HG03457 (cell line): ENCODE data around the gene DGAT2.

Source experiments
- ATAC-seq: cut with Tn5 transposase; IDR thresholded peaks from one replicate; pipeline ENCODE4 v1.9.1; 2021; ENCODE audit warnings: moderate number of reproducible peaks; ENCODE audit not compliant: unreplicated experiment

DGAT2 gene

DNA sequence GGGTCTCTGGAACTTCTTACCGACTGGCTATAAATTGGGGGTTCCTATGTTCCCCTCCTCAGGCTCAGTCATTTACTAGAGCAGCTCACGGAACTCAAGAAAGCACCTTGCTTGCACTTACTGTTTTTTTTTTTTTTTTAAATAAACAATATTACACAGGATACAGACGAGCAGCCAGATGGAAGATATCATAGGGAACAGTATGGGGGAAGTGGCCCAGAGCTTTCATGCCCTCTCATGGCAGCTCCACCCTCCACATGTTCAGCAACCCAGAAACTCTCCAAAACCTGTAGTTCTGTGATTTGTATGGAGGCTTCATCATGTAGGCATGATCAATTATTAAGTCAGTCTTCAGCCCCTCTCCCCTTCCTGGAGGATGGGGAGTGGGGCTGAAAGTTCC lies 54.0 kb downstream of the DGAT2 start:
- no peak for ATAC-seq

- no peak for ATAC-seq
Measured at GRCh38 chr11:75823415-75823814, 54.8 kb downstream of the DGAT2 start.

GRCh38 chr11:75823946-75824345 lies 55.4 kb downstream of the DGAT2 start:
- ATAC-seq = no peak

DNA sequence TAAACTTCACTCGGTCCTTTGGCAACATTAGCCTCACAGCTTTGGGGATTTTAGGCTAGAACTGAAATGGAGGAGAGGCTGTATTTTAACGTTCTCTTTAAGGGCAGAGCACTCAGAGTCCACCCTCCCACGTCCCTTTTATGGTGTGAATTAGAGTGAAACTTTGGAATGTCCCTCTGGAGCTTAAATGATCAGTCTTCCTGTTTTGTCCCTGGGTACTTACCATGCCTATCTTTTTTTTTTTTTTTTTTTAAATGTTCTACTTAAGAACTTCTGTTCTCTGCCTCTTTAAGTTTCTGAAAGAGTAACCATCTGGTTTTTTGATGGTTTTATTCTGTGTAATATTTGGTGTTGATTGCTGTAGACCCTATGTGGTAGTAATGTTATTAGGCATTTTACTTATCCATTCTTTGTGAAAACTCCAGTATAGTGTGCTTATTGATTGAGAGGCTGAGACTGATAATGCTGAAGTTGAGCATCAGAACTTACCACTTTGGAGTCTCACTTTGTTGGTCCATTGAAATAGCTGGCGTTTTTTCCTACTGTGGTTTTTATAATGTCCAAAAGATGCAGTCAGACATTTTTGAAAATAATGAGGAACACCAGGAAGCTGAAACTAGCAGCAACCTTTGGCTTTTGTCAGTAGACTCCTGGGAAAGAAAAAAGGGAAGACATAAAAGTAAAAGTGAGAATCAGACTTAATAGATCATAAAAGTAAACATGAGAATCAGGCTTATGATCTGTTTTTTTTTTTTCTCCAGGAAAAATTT lies 58.1 kb downstream of the DGAT2 start:
- ATAC-seq = no peak

DNA sequence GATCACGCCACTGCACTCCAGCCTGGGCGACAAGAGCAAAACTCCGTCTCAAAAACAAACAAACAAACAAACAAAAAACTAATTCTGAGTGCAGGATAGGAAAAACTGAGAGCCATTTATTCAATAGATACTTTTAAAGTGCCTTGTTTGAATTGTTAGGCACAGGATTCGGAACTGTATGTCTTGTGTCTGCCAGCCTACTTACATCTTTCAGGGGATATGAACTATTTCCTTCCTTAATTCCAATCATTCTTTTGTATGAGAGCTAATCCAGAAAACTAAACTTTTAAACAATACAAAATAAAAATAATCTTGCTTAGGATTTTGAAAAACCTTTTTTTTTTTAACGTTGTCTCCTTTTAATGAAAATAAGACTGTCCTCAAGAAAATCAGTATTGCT lies 59.0 kb downstream of the DGAT2 start:
- ATAC-seq = no peak

DNA sequence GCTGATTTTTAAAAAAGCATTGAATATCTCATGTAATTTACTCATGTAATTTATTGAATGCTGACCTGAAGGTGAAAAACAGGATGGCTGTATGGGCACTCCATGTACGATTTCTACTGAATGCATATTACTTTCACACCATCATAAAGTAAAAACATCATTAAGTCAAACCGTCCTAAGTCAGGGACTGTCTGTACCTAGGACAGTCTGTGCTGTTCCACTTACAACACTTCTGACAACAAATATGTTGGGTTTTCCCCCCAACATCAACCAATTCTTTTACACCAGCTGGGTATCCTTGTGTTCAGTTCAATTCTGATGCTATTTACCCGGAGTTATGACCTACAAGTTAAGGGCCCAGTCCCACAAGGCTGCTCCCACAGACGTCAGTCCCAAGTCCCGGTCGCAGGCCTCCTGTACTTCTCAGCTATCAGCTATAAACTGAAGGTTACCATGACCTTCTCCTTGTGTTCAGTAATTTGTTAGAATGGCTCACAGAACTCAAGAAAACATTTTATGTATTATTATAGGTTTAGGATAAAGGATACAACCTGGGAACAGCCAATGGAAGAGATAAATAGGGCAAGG lies 63.4 kb downstream of the DGAT2 start:
- no peak for ATAC-seq

DNA sequence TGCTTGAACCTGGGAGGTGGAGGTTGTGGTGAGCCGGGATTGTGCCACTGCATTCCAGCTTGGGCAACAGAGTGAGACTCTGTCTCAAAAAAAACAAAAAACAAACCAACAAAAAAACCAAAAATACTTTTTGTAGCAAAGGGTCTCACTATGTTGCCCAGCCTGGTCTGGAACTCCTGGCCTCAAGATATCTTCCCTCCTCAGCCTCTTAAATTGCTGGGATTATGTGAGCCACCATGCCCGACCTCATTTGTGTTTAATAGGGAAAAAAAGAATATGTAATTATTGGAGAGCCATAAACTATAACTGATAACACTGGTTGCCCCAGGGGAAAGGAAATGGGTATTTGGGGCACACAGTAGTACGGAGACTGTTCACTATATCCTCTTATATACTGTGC lies 66.2 kb downstream of the DGAT2 start:
- no peak for ATAC-seq

GRCh38 chr11:75836417-75836816 lies 67.8 kb downstream of the DGAT2 start:
- no peak for ATAC-seq

GRCh38 chr11:75839851-75840250 lies 71.3 kb downstream of the DGAT2 start:
- no peak for ATAC-seq

DNA sequence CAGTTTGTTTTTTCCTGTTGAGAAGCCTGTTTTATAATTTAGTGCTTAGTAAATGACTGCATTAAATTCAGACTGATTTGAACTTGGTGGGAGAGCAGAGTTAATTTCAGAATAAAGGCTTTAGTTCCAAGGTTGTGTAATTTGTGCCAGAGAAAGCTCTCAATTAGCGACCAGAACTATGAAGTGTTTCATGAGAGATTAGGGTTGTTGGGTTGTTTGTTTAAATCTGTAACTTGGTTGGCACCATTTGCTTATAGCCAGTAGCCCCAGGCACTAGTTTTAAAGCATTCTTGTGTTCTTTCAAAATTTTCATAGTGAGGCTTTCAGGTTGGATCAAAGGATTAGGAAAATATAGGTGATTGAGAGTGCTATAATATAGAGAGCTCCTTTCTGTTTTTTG lies 71.9 kb downstream of the DGAT2 start:
- ATAC-seq = no peak

- ATAC-seq = no peak
Measured at GRCh38 chr11:75841739-75842138, 73.2 kb downstream of the DGAT2 start.

- ATAC-seq = no peak
Measured at GRCh38 chr11:75845324-75845723, 76.7 kb downstream of the DGAT2 start.

DNA sequence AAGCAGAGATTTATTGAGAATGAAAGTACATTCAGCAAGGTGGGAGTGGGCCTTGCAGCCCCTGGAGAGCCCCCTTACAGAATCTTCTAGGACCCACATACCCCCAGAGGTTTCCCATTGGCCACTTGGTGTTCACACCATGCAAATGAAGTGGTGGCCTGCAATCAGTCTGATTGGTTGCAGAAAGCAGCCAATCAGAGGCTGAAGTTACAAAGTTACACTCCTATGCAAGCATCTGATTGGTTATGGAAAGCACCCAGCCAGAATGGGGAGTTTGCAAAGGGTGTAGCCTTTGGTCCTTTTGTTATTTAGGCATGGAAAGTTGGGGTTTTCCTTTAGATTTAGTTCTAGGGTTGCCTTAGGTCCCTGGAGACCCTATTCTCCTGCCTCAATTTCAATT lies 81.3 kb downstream of the DGAT2 start:
- ATAC-seq = no peak

DNA sequence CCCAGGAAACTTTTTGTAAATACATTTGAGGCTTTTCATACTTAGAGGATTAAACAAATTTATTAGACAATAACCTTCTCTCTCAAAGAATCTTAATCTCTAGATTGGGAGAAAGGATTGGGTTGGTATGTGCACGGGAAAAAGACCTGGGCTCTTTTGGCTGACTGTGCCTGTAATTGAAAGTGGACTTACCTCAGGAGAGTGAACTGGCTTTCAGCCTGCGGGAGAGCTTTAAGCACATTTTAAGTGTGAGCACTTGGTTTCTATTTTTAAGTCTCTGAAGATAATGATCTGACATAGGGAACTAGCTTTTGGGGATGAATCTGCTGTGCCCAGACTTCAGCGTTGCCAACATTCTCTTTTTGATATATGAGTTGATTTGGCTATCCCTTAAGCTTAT lies 82.2 kb downstream of the DGAT2 start:
- ATAC-seq = no peak
